ENCODE data around the gene FRMD8. TPM values are rescaled to one million over a fixed set of nuclear protein-coding genes. Genes with fewer than 3 reads are reported as not detected.
A peak's percentile ranks its signal among the peaks of the same experiment; 100 is the strongest.

FRMD8 gene
- total and polyA plus RNA-seq, 9 of the 15 experiments (the other 6 are each of a cell fraction or from before 2014, with no cell fraction given) = 4.5 to 54.5 (median 15.8) TPM

- peak; percentile 70 for TF ChIP-seq CHD2 (IDR thresholded peaks at IDR 0.05; ENCODE audit: low read depth, low read length)
- TF ChIP-seq SMAD1 (IDR thresholded peaks at IDR 0.05; ENCODE audit: low read depth, low read length, partially characterized antibody) = no peak
- peak; percentile 84 for TF ChIP-seq NFYB (IDR thresholded peaks at IDR 0.05; ENCODE audit: extremely low read depth, insufficient read length)
- TF ChIP-seq NR2C1 (IDR thresholded peaks at IDR 0.05) = no peak
- TF ChIP-seq NR2C1 (tag; IDR thresholded peaks at IDR 0.05) = no peak
- peak; percentile 93 for TF ChIP-seq ZBTB7A (IDR thresholded peaks at IDR 0.05; ENCODE audit: borderline replicate concordance, control insufficient read depth, low read depth, low read length)
- TF ChIP-seq KLF6 (CRISPR knock-in tag; IDR thresholded peaks at IDR 0.05; ENCODE audit: borderline replicate concordance) = no peak
- no peak for TF ChIP-seq PML (IDR thresholded peaks at IDR 0.05; ENCODE audit: low read length)
- 0 out of 2 replicates have a peak, but pooled peaks have one; percentile 12 for TF ChIP-seq THAP12 (CRISPR knock-in tag; IDR thresholded peaks at IDR 0.05)
- TF ChIP-seq MNT (conservative IDR thresholded peaks at IDR 0.05) = peak in 1 of 2 experiments; percentile 68; a peak in 3 of 4 replicates
- TF ChIP-seq ZBTB5 (IDR thresholded peaks at IDR 0.05) = no peak
- TF ChIP-seq HDAC3 (IDR thresholded peaks at IDR 0.05; ENCODE audit: borderline replicate concordance, partially characterized antibody) = no peak
- TF ChIP-seq USF1 (CRISPR knock-in tag; IDR thresholded peaks at IDR 0.05) = no peak
- peak; percentile 62; the same call in 1 of the 2 replicates for TF ChIP-seq HDAC2 (IDR thresholded peaks at IDR 0.05)
- no peak for TF ChIP-seq KAT7 (CRISPR knock-in tag; IDR thresholded peaks at IDR 0.05; ENCODE audit: borderline replicate concordance)
- no peak for TF ChIP-seq CEBPG (CRISPR knock-in tag; IDR thresholded peaks at IDR 0.05)
- TF ChIP-seq CEBPG (tag; conservative IDR thresholded peaks at IDR 0.05 in 1 of 2, IDR thresholded peaks at IDR 0.05 in 1 of 2) = no peak
- TF ChIP-seq NFXL1 (CRISPR knock-in tag; IDR thresholded peaks at IDR 0.05) = no peak
- TF ChIP-seq MTA3 (IDR thresholded peaks at IDR 0.05; ENCODE audit: borderline replicate concordance) = 0 out of 2 replicates have a peak, but pooled peaks have one; percentile 29
- TF ChIP-seq TRIM24 (IDR thresholded peaks at IDR 0.05) = no peak
Observed at GRCh38 chr11:65354265-65355012, 32.0 kb upstream of the FRMD8 start, which contains the start of gene TIGD3 (continued).

All from K562 (cell line).